ENCODE measurements around the gene NUP214.

- no peak for TF ChIP-seq CTCF (conservative IDR thresholded peaks at IDR 0.05; ENCODE audit: low read depth, low read length)
- TF ChIP-seq EZH2 (IDR thresholded peaks at IDR 0.05; ENCODE audit: borderline replicate concordance, low read depth, low read length, poor library complexity, severe bottlenecking), result no peak
Observed at GRCh38 chr9:131259432-131259898, 134.1 kb downstream of the NUP214 start.
